C4-2B (cell line): ENCODE data around the gene MAMDC2.

Experiments
- H3K27ac ChIP-seq: fragments of 450-650 bp; 2 replicates; pipeline ENCODE4 v1.5.1; 2017
- ZFX ChIP-seq: fragments of 450-650 bp; IDR thresholded peaks from 2 replicates; pipeline ENCODE4 v1.6.1; 2017
- TF ChIP-seq, protein P1 (sequence below): fragments of 450-650 bp; conservative IDR thresholded peaks from 2 replicates; pipeline ENCODE4 v1.5.1; 2017; ENCODE audit warnings: mild to moderate bottlenecking

The MAMDC2 gene

DNA sequence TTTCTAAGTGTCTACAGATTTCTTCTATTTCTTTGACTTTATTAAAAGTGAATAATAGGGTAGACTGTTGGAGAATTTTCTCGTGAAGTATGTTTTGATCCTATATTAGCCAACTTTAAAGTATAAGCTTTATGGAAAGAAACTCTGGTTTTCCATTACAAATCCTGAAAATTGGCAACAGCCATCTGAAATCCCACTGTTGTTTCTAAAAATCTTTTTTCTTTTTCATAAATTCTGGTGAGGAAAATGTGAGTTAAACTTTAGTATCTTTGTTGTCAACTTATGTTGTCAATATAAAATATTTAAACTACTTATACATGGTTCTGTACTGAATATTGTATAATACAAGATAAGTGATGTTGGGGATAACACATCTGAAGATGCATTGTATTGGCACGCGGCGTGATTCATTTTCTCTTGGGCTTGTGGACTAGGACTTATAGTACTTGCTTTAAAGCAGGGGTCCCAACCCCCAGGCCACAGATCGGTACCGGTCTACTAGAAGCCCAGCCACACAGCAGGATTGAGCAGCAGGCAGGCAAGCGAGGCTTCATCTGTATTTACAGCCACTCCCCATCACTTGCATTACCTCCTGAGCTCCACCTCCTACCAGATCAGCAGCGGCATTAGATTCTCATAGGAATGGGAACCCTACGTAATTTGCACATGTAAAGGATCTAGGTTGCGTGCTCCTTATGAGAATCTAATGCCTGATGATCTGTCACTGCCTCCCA is 12.7 kb downstream of the MAMDC2 start:
- TF ChIP-seq, protein P1, sequence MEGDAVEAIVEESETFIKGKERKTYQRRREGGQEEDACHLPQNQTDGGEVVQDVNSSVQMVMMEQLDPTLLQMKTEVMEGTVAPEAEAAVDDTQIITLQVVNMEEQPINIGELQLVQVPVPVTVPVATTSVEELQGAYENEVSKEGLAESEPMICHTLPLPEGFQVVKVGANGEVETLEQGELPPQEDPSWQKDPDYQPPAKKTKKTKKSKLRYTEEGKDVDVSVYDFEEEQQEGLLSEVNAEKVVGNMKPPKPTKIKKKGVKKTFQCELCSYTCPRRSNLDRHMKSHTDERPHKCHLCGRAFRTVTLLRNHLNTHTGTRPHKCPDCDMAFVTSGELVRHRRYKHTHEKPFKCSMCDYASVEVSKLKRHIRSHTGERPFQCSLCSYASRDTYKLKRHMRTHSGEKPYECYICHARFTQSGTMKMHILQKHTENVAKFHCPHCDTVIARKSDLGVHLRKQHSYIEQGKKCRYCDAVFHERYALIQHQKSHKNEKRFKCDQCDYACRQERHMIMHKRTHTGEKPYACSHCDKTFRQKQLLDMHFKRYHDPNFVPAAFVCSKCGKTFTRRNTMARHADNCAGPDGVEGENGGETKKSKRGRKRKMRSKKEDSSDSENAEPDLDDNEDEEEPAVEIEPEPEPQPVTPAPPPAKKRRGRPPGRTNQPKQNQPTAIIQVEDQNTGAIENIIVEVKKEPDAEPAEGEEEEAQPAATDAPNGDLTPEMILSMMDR: no peak
- no peak for TF ChIP-seq ZFX
- H3K27ac ChIP-seq: no peak overlapping the region

DNA sequence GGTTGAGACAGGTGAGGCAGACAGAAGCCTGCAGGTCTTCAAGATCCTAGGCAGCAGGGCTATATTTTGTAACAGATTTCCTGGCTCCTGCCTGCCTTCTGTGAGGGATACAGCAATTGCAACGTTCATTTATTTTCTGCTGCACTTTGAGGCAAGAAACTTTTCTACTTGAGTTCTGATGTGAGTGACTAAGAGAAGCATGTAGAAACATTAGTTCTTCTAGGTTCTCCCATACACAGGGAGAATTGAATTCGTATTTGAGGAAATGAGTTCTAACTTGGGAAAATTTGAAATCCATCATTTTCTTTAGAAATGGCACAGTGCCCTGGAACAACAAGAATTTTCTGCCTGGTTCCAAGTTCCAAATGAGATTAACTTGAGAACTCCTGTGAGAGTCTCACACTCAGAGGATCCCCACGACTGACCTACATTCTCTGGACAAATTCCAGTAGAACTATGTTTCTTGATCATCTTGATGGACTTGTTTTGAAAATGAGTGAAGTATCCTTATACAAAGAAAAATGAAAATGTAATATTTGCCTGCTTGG is 15.0 kb downstream of the MAMDC2 start:
- TF ChIP-seq, protein P1: no peak
- no peak for TF ChIP-seq ZFX
- no peak overlapping the region for H3K27ac ChIP-seq

DNA sequence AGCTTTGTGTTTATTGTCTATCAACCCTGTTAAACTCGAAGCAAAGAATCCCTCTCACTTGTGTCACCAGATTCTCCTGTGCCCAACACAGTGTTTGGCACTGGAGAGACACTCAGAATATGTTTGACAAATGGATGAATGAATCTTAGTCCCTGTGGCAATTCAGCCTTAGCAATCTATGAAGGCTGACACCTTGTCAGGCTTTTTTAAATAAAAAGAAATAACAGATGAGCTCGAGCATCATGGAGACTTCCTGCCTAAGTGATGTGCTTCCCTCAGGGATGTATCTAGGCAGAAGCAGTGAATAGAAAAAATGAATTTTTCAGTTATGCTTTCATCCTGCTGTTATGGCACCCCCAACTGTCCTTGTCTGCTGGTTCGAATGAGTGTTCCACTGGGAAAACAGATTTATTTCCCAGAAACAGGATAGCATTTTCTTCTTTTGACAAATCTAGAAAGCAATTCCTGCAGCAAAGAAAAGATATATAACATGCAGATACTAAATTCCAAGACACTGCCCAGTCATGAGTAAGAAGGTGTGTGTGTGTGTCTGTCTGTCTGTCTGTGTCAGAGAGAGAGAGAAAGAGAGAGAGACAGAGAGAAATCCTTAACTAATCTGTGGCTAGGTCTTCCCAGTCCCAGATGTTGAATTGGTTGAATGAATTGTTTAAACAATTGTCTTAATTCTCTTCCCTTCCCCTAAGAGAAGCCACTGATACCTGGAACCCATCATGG is 16.7 kb downstream of the MAMDC2 start:
- TF ChIP-seq, protein P1: no peak
- no peak for TF ChIP-seq ZFX
- no peak overlapping the region for H3K27ac ChIP-seq

DNA sequence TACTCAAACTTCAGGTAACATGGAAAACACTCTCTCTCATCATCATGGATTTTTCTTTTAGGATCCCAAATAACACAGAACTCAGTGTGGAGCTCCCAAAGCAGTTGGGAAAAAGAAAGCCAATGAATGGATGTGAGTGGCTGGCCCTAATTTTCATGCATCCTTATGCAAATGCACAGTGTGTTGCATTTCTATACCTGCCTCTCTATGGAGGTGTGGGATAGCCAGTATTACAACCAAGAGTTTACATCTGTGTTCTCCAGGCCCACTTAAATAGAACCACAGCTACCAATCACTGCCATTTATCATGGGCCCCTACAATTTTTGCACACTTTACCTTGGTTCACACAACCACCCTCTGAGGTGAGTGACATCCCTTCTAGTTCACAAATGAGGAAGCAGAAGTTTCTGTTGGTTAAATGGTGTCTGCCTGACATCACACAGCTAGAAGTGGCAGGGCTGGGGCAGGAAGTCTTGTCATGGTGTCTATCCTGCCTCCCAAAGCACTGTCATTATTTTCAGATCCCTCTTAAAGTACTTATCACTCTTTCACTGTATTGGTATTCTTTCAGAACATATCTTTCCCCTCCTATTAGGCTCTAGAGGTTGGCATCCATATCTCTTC is 17.3 kb downstream of the MAMDC2 start:
- no peak overlapping the region for H3K27ac ChIP-seq
- no peak for TF ChIP-seq ZFX
- TF ChIP-seq, protein P1: no peak

DNA sequence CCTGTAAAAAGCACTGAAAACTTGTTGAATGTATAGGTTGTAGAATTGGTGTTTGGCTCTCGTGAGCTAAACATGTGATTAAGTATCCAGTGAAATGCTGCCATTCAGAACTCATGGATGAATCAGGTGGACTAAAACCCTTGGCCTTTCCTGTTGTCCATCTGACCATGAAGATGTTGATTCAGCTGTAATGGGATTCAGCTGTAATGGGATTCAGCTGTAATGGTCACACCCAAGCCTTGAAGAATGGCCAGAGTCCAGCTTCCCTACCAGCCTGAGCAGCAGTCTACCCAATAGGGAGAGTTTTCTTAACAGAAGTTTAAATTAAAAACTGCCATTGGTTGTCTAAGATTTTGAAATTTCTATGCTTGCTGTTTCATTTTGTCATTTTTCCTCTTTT is 18.1 kb downstream of the MAMDC2 start:
- TF ChIP-seq ZFX: no peak
- TF ChIP-seq, protein P1: no peak
- no peak overlapping the region for H3K27ac ChIP-seq

DNA sequence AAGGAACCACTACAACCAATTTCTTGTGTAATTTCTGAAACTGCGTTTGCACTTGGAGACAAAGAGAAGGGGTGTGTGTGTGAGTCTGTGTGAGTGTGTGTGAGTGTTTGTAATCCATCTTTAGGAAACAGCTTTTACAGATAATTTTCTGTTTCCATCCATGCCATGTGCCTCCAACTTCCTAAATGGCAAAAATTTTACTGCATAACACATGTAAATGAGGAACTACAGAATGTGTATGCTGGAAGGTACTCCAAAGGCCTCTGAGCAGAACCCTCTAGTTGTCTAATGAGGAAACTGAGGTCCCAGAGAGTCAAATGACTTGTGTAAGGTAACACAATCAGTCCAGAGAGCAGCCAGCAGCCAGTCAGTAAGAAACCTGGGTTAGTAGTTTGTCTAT is 20.8 kb downstream of the MAMDC2 start:
- no peak overlapping the region for H3K27ac ChIP-seq
- TF ChIP-seq ZFX: no peak
- TF ChIP-seq, protein P1: no peak

DNA sequence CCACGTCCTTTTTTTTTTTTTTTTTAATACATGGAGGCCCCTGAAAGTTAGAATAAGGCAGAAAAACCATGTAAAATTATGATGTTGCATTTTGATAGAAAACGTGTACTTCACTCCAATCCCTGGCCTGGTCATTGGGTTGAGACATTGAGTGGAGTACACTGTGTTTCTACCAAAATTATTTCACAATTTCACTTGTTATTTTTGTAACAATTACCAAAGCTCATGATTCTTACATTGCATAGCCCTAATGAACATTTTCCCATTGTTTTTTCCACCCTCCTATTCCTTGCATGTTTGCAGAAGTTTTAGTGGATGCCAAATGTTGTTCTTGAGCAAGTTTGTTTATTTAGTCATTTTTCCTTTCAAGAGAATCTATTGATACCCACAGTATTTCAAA is 21.9 kb downstream of the MAMDC2 start:
- H3K27ac ChIP-seq: no peak overlapping the region
- TF ChIP-seq, protein P1: no peak
